MG63 (cell line): ENCODE data around the gene MBD6. TPM values are rescaled to one million over a fixed set of nuclear protein-coding genes. Genes with fewer than 3 reads are reported as not detected.
A peak's percentile ranks its signal among the peaks of the same experiment; 100 is the strongest.

Experiments
- DNase-seq: peaks from one replicate; pipeline ENCODE4 v3.0.0-alpha.2; 2020
- H3K27me3 ChIP-seq: fragments of 250-450 bp; sonication (Bioruptor Pico); 2 replicates; pipeline ENCODE4 v1.5.1; 2020; ENCODE audit warnings: mild to moderate bottlenecking, moderate library complexity
- H3K36me3 ChIP-seq: fragments of 250-450 bp; sonication (Bioruptor Pico); 2 replicates; pipeline ENCODE4 v1.5.1; 2020; ENCODE audit warnings: mild to moderate bottlenecking, moderate library complexity
- H3K4me3 ChIP-seq: fragments of 250-450 bp; sonication (Bioruptor Pico); 2 replicates; pipeline ENCODE4 v1.5.1; 2020; ENCODE audit warnings: mild to moderate bottlenecking, moderate library complexity
- H3K9me3 ChIP-seq: fragments of 250-450 bp; sonication (Bioruptor Pico); 2 replicates; pipeline ENCODE4 v1.5.1; 2020; ENCODE audit warnings: mild to moderate bottlenecking, moderate library complexity
- total RNA-seq: library from RNA; depleted of rRNA; stranded (reverse); fragments of >200 nt; shearing (Covaris generic); gene quantifications from 2 replicates; pipeline ENCODE4 v1.2.3, GENCODE V29; 2014; ENCODE audit warnings: low replicate concordance

MBD6 gene
- total RNA-seq, 1 experiment from 2014 or later, result 3.0 TPM

GRCh38 chr12:57533108-57533507, 10.5 kb downstream of the MBD6 start:
- Histone ChIP-seq H3K9me3 (no peaks in the 10 kb centered on the region), H3K36me3 (peaks cover 55% of the 10 kb centered on the region), H3K4me3 (no peak overlapping the region), H3K27me3 (no peaks in the 10 kb centered on the region)
- DNase-seq, result no peak

GRCh38 chr12:57534250-57534649, 11.6 kb downstream of the MBD6 start:
- H3K9me3 ChIP-seq, result no peaks in the 10 kb centered on the region
- no peak overlapping the region for H3K4me3 ChIP-seq
- H3K36me3 ChIP-seq, result peaks cover 56% of the 10 kb centered on the region
- DNase-seq, result no peak
- H3K27me3 ChIP-seq, result no peaks in the 10 kb centered on the region

- Histone ChIP-seq H3K36me3 (peaks cover 54% of the 10 kb centered on the region), H3K4me3 (no peak overlapping the region), H3K27me3 (no peaks in the 10 kb centered on the region), H3K9me3 (no peaks in the 10 kb centered on the region)
- no peak for DNase-seq
Measured at GRCh38 chr12:57534991-57535543, 12.4 kb downstream of the MBD6 start.

GRCh38 chr12:57535764-57536596, 13.4 kb downstream of the MBD6 start:
- Histone ChIP-seq H3K4me3 (no peak overlapping the region), H3K27me3 (no peaks in the 10 kb centered on the region), H3K9me3 (no peaks in the 10 kb centered on the region), H3K36me3 (peaks cover 51% of the 10 kb centered on the region)
- no peak for DNase-seq

- no peaks in the 10 kb centered on the region for H3K27me3 ChIP-seq
- no peak for DNase-seq
Measured at GRCh38 chr12:57536597-57536942, 13.9 kb downstream of the MBD6 start.

DNA sequence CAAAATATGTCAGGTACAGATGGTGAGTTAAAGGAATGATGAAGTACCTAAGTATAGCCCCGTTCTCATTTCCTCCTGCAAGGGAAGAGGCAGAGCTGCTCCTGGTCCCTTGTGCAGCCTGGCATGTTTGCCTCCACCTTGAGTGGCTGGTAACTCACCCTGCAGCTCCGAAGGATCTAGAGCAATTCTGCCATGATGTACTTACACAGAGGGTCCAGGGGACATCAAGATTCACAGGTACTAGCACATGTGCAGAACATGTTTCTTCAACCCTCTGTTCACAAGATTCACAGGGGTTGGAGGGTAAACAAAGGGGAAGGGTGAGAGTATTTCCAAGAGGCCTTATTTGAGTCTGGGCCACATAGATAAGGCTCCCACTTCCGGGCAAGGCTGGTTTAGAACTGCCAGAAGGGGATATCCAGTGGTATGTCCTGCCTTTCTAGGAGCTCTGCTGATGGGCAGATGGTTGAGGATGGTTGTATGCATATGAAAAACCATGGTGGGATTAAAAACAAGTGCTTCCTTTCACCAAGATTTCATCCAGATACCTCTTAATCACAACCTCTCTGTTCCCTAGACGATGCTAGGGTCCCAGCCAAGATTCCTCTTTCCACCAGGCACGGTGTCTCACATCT, 16.6 kb downstream of the MBD6 start:
- DNase-seq, result no peak
- Histone ChIP-seq H3K27me3 (no peaks in the 10 kb centered on the region), H3K9me3 (no peaks in the 10 kb centered on the region), H3K36me3 (peaks cover 39% of the 10 kb centered on the region), H3K4me3 (no peak overlapping the region)

More at GRCh38 chr12:57536597-57536942, 13.9 kb downstream of the MBD6 start:
- no peaks in the 10 kb centered on the region for H3K9me3 ChIP-seq
- no peak overlapping the region for H3K4me3 ChIP-seq
- peaks cover 49% of the 10 kb centered on the region for H3K36me3 ChIP-seq

DNA sequence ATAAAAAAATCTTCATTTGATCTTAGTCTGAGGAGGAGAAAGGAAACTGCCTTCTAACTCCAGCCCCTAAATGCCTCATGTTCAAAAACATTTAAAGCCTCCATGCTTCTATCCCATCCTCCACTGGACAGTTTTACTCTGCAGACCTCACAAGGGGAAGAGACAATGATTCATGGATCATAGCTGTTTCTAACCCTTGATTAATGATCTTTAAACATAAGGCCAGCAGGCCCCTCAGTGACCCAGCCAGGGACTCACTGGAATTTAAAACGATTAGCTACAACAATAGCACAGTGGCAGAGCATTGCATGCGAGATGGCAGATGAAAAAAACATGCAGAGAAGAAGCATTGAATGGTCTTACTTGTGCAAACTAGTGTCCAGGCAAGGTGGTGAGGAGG, 18.4 kb downstream of the MBD6 start:
- no peak for DNase-seq
- Histone ChIP-seq H3K27me3 (no peaks in the 10 kb centered on the region), H3K4me3 (no peak overlapping the region)

GRCh38 chr12:57541717-57542116, 19.1 kb downstream of the MBD6 start:
- no peak for DNase-seq
- H3K9me3 ChIP-seq, result no peaks in the 10 kb centered on the region

More for the DNA sequence above, 18.4 kb downstream of the MBD6 start:
- no peaks in the 10 kb centered on the region for H3K9me3 ChIP-seq
- H3K36me3 ChIP-seq, result peaks cover 40% of the 10 kb centered on the region

DNA sequence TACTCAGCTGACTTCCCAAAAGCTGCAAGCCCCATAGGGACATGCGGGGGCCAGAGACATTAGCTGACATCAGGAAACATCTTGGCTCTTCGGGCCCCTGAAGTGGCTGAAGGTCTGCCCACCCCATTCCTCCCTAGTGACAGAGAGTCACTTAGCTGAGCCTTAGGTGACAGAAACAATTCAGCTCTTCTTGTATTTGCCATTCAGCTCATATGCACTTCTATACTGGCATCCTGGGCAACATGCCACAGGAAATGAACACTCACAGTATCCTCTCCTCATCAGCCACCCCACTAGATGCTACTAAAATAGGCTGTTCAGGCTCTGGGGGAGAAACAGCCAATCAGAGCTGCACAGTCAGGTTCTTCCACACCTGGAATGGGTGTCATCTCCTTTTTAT, 21.0 kb downstream of the MBD6 start:
- DNase-seq, result no peak
- H3K27me3 ChIP-seq, result no peaks in the 10 kb centered on the region
- no peaks in the 10 kb centered on the region for H3K9me3 ChIP-seq
- H3K36me3 ChIP-seq, result peaks cover 40% of the 10 kb centered on the region
- H3K4me3 ChIP-seq, result no peak overlapping the region

More at GRCh38 chr12:57541717-57542116, 19.1 kb downstream of the MBD6 start:
- no peaks in the 10 kb centered on the region for H3K27me3 ChIP-seq
- H3K36me3 ChIP-seq, result peaks cover 41% of the 10 kb centered on the region
- H3K4me3 ChIP-seq, result no peak overlapping the region

DNA sequence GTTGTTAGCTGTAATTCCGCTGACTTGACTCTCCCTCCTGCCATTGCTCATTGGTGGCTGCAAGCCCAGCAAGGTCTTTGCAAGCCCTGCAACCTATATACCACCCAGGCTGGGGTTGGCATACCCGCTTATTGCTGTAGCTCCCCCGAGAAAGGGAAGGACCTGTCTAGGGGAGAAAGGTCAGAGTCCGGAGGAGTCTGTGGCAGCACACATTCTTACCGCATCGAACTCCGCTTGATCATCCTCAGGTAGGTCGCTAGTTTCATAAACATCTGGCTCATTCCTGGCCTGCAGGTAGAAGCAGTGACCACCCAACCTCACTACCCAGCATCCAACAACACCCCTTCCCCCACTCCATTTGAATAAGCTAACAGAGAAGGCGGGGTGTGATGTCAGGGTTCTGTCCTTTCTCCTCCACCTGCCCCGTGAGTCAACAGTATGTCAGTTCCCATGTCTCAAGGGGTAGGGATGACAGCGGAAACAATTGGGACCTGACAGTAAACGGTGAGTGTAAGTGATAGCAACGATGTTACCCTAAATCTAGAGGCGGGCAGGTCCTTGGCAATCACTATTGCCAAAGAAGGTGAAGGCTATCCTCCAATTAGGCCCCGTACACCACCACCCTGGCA, 23.3 kb downstream of the MBD6 start:
- no peak for DNase-seq
- no peaks in the 10 kb centered on the region for H3K9me3 ChIP-seq
- no peaks in the 10 kb centered on the region for H3K27me3 ChIP-seq
- H3K4me3 ChIP-seq, result peak overlapping the region; percentile 91
- H3K36me3 ChIP-seq, result peaks cover 26% of the 10 kb centered on the region

DNA sequence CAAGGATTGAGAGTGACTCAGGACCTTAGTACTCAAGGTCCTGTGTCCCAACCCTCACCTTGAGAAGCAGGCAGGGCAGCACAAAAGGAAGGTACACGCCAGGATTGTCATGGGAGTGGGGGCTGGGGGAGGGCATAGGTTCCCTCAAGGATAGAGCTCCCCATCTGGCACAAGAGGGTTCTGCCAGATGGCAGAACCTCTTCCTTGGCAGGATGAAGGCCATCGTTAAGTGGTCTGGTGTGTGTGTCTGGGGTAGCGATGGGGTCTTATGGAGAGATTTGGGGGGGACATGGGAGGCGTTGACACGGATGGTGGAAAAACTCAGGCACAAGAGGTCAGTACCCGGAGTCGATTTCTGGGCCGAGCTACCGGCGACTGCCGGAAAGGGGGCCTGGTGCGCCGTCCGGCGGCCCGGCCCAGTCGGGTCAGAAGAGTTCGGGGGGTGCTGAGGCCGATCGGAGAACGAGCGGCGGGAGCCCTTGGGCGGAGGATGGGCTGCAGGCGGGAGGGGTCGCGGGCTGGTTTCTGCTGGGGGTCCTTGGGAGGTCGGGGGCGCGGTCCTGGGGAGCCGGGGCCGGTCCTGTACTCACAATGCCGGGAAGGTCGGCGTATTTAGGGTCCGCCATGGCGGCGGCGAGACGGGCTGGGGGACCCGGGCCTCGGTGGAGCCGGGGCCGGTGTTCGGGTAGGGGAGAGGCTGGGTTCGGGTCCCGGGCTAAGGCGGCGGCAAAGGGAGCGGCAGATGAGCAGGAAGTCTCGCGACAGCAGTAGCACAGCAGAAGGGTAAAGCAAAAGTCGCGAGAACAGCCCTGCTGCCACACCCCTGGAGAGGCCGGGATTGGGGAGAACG, 24.0 kb downstream of the MBD6 start, which contains the start of gene DCTN2:
Gene DCTN2, minus strand, starts transcription at position 755 of the 850 bp plus-strand sequence. Its CDS starts 129 bp downstream, at position 626.
- peak within 1 kb of the TSS; percentile 91 for H3K4me3 ChIP-seq
- no peaks in the 10 kb centered on the region for H3K27me3 ChIP-seq
- peaks cover 25% of the 10 kb centered on the region for H3K36me3 ChIP-seq
- no peaks in the 10 kb centered on the region for H3K9me3 ChIP-seq
- peak; percentile 98 for DNase-seq

DNA sequence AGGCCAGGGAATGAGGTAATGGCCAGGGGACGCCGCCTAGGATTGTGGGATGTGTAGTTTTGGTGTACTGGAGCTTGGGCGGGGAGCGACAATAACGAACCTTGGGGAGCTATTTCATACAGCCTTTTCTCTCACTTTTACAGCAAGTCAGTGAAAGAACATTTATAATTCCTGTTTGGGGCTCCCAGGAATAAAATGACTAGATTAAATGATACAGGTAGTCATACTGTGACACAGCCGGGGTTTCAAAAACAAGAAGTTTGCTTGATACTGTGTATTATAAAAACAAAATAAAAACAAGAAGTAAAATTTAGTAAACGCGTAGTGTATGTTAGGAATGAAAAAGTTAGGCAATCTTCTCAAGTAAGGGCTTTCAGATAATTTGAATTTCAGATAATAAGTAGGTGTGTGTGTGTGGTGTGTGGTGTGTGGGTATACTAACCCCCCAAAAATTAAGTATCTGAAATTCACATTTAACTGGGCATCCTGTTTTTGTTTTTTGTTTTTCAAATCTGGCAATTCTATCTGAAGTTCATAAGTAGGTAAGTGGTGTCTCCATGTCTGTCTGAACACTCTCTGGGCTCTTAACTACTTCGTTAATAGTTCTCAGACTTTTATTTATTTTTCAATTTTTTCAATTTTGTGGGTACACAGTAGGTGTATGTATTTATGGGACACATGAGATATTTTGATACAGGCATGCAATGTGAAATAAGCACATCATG, 24.8 kb downstream of the MBD6 start:
- Histone ChIP-seq H3K36me3 (peaks cover 18% of the 10 kb centered on the region), H3K4me3 (peak overlapping the region; percentile 91), H3K27me3 (no peaks in the 10 kb centered on the region), H3K9me3 (no peaks in the 10 kb centered on the region)
- no peak for DNase-seq

DNA sequence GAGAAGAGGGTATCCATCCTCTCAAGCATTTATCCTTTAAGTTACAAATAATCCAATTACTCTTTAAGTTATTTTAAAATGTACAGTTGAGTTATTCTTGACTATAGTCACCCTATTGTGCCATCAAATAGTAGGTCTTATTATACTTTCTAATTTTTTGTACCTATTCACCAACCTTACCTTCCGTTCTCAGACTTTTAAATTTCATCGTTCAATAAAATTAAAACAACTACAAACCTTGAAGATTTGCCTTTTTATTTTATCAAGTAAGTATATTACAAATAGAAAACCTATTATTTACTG, 25.3 kb downstream of the MBD6 start:
- Histone ChIP-seq H3K4me3 (no peak overlapping the region), H3K27me3 (no peaks in the 10 kb centered on the region), H3K9me3 (no peaks in the 10 kb centered on the region), H3K36me3 (peaks cover 15% of the 10 kb centered on the region)
- DNase-seq, result no peak

DNA sequence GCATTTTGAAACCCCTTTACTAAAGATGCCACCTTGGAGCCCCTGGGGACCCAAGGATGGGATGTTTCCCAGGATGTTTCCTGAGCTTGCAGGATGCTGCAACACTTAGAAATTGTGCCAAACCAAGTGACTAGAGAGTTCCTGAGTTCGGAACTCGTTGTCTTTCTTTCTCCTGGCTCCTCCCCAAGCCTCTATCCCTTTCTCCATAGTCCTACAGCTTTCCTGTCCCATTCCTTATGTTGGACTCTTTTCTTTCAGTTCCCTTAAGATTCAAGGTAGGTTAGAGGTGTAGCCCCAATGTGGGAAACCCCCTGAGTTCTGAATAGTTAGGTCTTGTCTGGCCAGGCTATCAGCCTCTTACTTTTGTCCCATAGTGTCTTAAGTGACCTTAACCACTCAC, 25.9 kb downstream of the MBD6 start:
- peaks cover 14% of the 10 kb centered on the region for H3K36me3 ChIP-seq
- no peaks in the 10 kb centered on the region for H3K9me3 ChIP-seq
- no peak for DNase-seq
- no peak overlapping the region for H3K4me3 ChIP-seq
- H3K27me3 ChIP-seq, result no peaks in the 10 kb centered on the region

DNA sequence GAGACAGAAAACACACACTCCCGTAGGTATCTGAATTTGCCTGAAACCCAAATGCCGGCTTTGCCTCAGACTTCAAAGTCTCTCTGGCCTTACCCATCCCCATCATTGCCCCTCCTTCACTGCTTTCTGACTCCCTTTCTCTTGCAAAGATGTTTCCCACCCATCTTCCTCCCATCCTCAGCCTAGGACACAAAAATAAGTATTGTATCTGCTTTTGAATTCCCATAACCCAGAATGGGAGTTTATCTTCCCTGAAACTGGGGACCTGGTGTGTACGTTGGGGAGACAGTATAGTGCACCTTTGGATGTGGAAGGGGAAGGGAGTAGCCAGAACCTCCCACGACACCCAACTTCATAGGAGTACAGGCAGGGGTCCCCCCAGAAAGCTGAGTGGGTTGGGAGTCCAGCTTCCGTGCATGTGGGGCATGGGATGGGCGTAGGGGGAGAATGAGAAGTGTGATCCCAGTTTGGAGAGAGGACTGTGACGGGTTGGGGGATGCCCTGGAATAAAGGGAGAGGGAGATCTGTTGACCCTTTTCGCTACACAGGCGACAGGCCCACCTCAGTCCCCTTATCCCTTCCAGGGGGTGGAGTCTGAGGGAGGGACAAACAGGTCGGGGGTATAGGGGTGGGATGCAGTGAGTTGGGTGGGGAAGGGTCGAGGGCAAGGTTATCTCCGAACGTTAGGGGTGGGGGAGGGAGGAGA, 26.7 kb downstream of the MBD6 start:
- Histone ChIP-seq H3K36me3 (peaks cover 13% of the 10 kb centered on the region), H3K9me3 (no peaks in the 10 kb centered on the region), H3K27me3 (no peaks in the 10 kb centered on the region; the same call in 1 of the 2 replicates), H3K4me3 (no peak overlapping the region)
- no peak for DNase-seq
